GM23338 (cell line): ENCODE measurements around the gene PTH1R. TPM values are rescaled to one million over a fixed set of nuclear protein-coding genes. Genes with fewer than 3 reads are reported as not detected.

Source experiments
- ATAC-seq: fragments of 200-7000 bp; cut with Tn5 transposase; 3 replicates; pipeline ENCODE4 v1.9.1; 2020
- DNase-seq: peaks from one replicate; pipeline ENCODE4 v3.0.0-alpha.2; 2015; ENCODE audit warnings: low spot score
- H2AFZ ChIP-seq: fragments of 200-600 bp; sonication (generic); 2 replicates; pipeline ENCODE4 v1.8.0; 2016; ENCODE audit warnings: antibody characterized with exemption, mild to moderate bottlenecking, moderate library complexity
- H3F3A ChIP-seq: fragments of 200-600 bp; sonication (generic); replicated peaks from 2 replicates; pipeline ENCODE4 v1.8.0; 2017; ENCODE audit warnings: antibody characterized with exemption, mixed run types, low read depth
- H3K27ac ChIP-seq: fragments of 200-600 bp; sonication (generic); 2 replicates; pipeline ENCODE4 v1.6.1; 2016; ENCODE audit warnings: low read depth
- H3K27me3 ChIP-seq: fragments of 200-600 bp; sonication (generic); 2 replicates; pipeline ENCODE4 v1.8.0; 2016; ENCODE audit warnings: mild to moderate bottlenecking, mixed run types, moderate library complexity; ENCODE audit not compliant: insufficient read depth
- H3K36me3 ChIP-seq: fragments of 200-600 bp; sonication (generic); 2 replicates; pipeline ENCODE4 v1.8.0; 2016; ENCODE audit warnings: mild to moderate bottlenecking; ENCODE audit not compliant: insufficient read depth
- H3K4me1 ChIP-seq: fragments of 200-600 bp; sonication (generic); 2 replicates; pipeline ENCODE4 v1.8.0; 2016; ENCODE audit warnings: mild to moderate bottlenecking, moderate library complexity; ENCODE audit not compliant: insufficient read depth
- H3K4me2 ChIP-seq: fragments of 200-600 bp; sonication (generic); 2 replicates; pipeline ENCODE4 v1.7.1; 2017; ENCODE audit warnings: mixed run types
- H3K4me3 ChIP-seq: fragments of 200-600 bp; sonication (generic); 2 replicates; pipeline ENCODE4 v1.6.1; 2016; ENCODE audit warnings: mixed run types
- H3K79me2 ChIP-seq: fragments of 200-600 bp; sonication (generic); replicated peaks from 2 replicates; pipeline ENCODE4 v1.8.0; 2017; ENCODE audit warnings: mild to moderate bottlenecking; ENCODE audit not compliant: insufficient read depth
- H3K9me2 ChIP-seq: fragments of 200-600 bp; sonication (generic); 2 replicates; pipeline ENCODE4 v1.8.0; 2017; ENCODE audit not compliant: insufficient read depth
- H4K20me1 ChIP-seq: fragments of 200-600 bp; sonication (generic); replicated peaks from 2 replicates; pipeline ENCODE4 v1.8.0; 2017; ENCODE audit warnings: mild to moderate bottlenecking; ENCODE audit not compliant: insufficient read depth
- H3K27ac Mint-ChIP-seq: 2 replicates; pipeline ENCODE4 v1.8.0; 2020; ENCODE audit warnings: inconsistent platforms, mild to moderate bottlenecking, moderate library complexity, mixed read lengths
- H3K27me3 Mint-ChIP-seq: 3 replicates; pipeline ENCODE4 v1.8.0; 2022; ENCODE audit warnings: low read depth, mild to moderate bottlenecking, moderate library complexity, mixed read lengths, inconsistent platforms; ENCODE audit not compliant: insufficient read depth, poor library complexity
- H3K36me3 Mint-ChIP-seq: 3 replicates; pipeline ENCODE4 v1.8.0; 2021; ENCODE audit warnings: low read depth, mild to moderate bottlenecking, inconsistent platforms, moderate library complexity, mixed read lengths
- H3K4me1 Mint-ChIP-seq: 3 replicates; pipeline ENCODE4 v1.8.0; 2020; ENCODE audit warnings: mild to moderate bottlenecking, inconsistent platforms, mixed read lengths
- H3K4me3 Mint-ChIP-seq: 3 replicates; pipeline ENCODE4 v1.8.0; 2021; ENCODE audit warnings: moderate library complexity, mild to moderate bottlenecking, inconsistent platforms, mixed read lengths
- H3K9me3 Mint-ChIP-seq: 3 replicates; pipeline ENCODE4 v1.8.0; 2020; ENCODE audit warnings: moderate library complexity, mild to moderate bottlenecking, inconsistent platforms, mixed read lengths
- CREB1 ChIP-seq: fragments of 250-450 bp; sonication (Bioruptor Pico); IDR thresholded peaks from 2 replicates; pipeline ENCODE4 v1.5.0; 2020; ENCODE audit warnings: low read depth, mild to moderate bottlenecking, moderate library complexity
- CTCF ChIP-seq, 2 experiments: fragments of 200-600 bp in 1 of 2; sonication (generic) in 1 of 2; conservative IDR thresholded peaks; 2 replicates each; pipeline versions ENCODE4 v1.5.1 to v1.6.1; 2016 to 2017; ENCODE audit warnings: antibody characterized with exemption in 2 of 2, low read depth in 2 of 2, mild to moderate bottlenecking in 2 of 2, moderate library complexity in 1 of 2
- EZH2 ChIP-seq: fragments of 200-600 bp; sonication (generic); IDR thresholded peaks from one replicate; pipeline ENCODE4 v1.8.0; 2017; ENCODE audit warnings: antibody characterized with exemption, mild to moderate bottlenecking, low read depth; ENCODE audit not compliant: unreplicated experiment
- EZH2phosphoT487 ChIP-seq: fragments of 200-600 bp; sonication (generic); IDR thresholded peaks from one replicate; pipeline ENCODE4 v1.8.1; 2018; ENCODE audit warnings: antibody characterized with exemption; ENCODE audit not compliant: unreplicated experiment
- JUNB ChIP-seq: IDR thresholded peaks from one replicate; pipeline ENCODE4 v1.6.1; 2016; ENCODE audit warnings: antibody characterized with exemption; ENCODE audit not compliant: unreplicated experiment
- NANOG ChIP-seq: IDR thresholded peaks from 2 replicates; pipeline ENCODE4 v1.6.1; 2016; ENCODE audit warnings: antibody characterized with exemption, borderline replicate concordance
- POLR2AphosphoS5 ChIP-seq: IDR thresholded peaks from 2 replicates; pipeline ENCODE4 v1.6.1; 2016; ENCODE audit warnings: antibody characterized with exemption, low read depth
- STAT1 ChIP-seq: IDR thresholded peaks from one replicate; pipeline ENCODE4 v1.6.1; 2016; ENCODE audit warnings: antibody characterized with exemption; ENCODE audit not compliant: unreplicated experiment
- ZNF114 ChIP-seq: fragments of 250-450 bp; sonication (Bioruptor Pico); IDR thresholded peaks from 2 replicates; pipeline ENCODE4 v1.5.0; 2020; ENCODE audit warnings: mild to moderate bottlenecking, moderate library complexity
- ZNF331 ChIP-seq: fragments of 250-450 bp; sonication (Bioruptor Pico); IDR thresholded peaks from 2 replicates; pipeline ENCODE4 v1.5.0; 2020; ENCODE audit warnings: low read depth, mild to moderate bottlenecking, moderate library complexity
- ZNF462 ChIP-seq: fragments of 250-450 bp; sonication (Bioruptor Pico); IDR thresholded peaks from 2 replicates; pipeline ENCODE4 v1.5.0; 2020; ENCODE audit warnings: mild to moderate bottlenecking, moderate library complexity
- polyA plus RNA-seq: library from polyadenylated mRNA; unstranded; fragments of >200 nt; fragmentation: Nextera tagmentation; extraction: Ambion mirVana; gene quantifications from 2 replicates; pipeline ENCODE4 v1.2.1, GENCODE V29; 2016
- total RNA-seq: library from RNA; depleted of rRNA; stranded (reverse); fragments of >200 nt; shearing (Covaris generic); gene quantifications from 2 replicates; pipeline ENCODE4 v1.2.3, GENCODE V29; 2014
- TF ChIP-seq, protein P1 (sequence below): IDR thresholded peaks from one replicate; pipeline ENCODE4 v1.6.1; 2018; ENCODE audit warnings: antibody characterized with exemption; ENCODE audit not compliant: unreplicated experiment
- TF ChIP-seq, protein P2 (sequence below): IDR thresholded peaks from 2 replicates; pipeline ENCODE4 v1.6.1; 2016; ENCODE audit warnings: antibody characterized with exemption

The PTH1R gene
- total and polyA plus RNA-seq, 2 experiments from 2014 or later, result 1.3 to 1.9 TPM

- Histone ChIP-seq H3K79me2 (no peaks in the 10 kb centered on the region), H3K4me3 (no peak overlapping the region), H3K27ac (no peak overlapping the region), H3K9me2 (no peaks in the 10 kb centered on the region), H3K4me1 (no peaks in the 10 kb centered on the region), H3K36me3 (no peaks in the 10 kb centered on the region), H3F3A (0 out of 2 replicates have a peak, but pooled peaks cover 2% of the 10 kb centered on the region), H2AFZ (no peak overlapping the region; the same call in 1 of the 2 replicates), H3K4me2 (no peak overlapping the region), H4K20me1 (no peaks in the 10 kb centered on the region; the same call in 1 of the 2 replicates), H3K27me3 (no peaks in the 10 kb centered on the region)
- DNase-seq (no peak), ATAC-seq (peak; percentile 9; the same call in 1 of the 3 replicates)
- no peak overlapping the region for H3K27ac Mint-ChIP-seq
- peaks cover 2% of the 10 kb centered on the region; the same call in 1 of the 3 replicates for H3K4me1 Mint-ChIP-seq
- H3K36me3 Mint-ChIP-seq, result no peaks in the 10 kb centered on the region
- H3K4me3 Mint-ChIP-seq, result no peak overlapping the region
- H3K9me3 Mint-ChIP-seq, result no peaks in the 10 kb centered on the region
- H3K27me3 Mint-ChIP-seq, result peaks cover 4% of the 10 kb centered on the region
- TF ChIP-seq, protein P1, sequence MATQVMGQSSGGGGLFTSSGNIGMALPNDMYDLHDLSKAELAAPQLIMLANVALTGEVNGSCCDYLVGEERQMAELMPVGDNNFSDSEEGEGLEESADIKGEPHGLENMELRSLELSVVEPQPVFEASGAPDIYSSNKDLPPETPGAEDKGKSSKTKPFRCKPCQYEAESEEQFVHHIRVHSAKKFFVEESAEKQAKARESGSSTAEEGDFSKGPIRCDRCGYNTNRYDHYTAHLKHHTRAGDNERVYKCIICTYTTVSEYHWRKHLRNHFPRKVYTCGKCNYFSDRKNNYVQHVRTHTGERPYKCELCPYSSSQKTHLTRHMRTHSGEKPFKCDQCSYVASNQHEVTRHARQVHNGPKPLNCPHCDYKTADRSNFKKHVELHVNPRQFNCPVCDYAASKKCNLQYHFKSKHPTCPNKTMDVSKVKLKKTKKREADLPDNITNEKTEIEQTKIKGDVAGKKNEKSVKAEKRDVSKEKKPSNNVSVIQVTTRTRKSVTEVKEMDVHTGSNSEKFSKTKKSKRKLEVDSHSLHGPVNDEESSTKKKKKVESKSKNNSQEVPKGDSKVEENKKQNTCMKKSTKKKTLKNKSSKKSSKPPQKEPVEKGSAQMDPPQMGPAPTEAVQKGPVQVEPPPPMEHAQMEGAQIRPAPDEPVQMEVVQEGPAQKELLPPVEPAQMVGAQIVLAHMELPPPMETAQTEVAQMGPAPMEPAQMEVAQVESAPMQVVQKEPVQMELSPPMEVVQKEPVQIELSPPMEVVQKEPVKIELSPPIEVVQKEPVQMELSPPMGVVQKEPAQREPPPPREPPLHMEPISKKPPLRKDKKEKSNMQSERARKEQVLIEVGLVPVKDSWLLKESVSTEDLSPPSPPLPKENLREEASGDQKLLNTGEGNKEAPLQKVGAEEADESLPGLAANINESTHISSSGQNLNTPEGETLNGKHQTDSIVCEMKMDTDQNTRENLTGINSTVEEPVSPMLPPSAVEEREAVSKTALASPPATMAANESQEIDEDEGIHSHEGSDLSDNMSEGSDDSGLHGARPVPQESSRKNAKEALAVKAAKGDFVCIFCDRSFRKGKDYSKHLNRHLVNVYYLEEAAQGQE, result no peak
- TF ChIP-seq EZH2phosphoT487 (no peak), CREB1 (CRISPR knock-in tag) (no peak), ZNF462 (CRISPR knock-in tag) (no peak), JUNB (no peak), CTCF (conservative IDR thresholded peaks at IDR 0.05; ENCODE audit: low read depth in 2 of 2) (no peak), STAT1 (no peak), NANOG (no peak), ZNF114 (CRISPR knock-in tag) (no peak), ZNF331 (no peak), EZH2 (no peak), POLR2AphosphoS5 (no peak)
- TF ChIP-seq, protein P2, sequence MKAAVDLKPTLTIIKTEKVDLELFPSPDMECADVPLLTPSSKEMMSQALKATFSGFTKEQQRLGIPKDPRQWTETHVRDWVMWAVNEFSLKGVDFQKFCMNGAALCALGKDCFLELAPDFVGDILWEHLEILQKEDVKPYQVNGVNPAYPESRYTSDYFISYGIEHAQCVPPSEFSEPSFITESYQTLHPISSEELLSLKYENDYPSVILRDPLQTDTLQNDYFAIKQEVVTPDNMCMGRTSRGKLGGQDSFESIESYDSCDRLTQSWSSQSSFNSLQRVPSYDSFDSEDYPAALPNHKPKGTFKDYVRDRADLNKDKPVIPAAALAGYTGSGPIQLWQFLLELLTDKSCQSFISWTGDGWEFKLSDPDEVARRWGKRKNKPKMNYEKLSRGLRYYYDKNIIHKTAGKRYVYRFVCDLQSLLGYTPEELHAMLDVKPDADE, result no peak
These were observed 32.7 kb downstream of the PTH1R start for GRCh38 chr3:46910166-46910760.
